Thoracic aorta (tissue), 2 donors: ENCODE measurements around the gene DYNLT2B. TPM values are rescaled to one million over a fixed set of nuclear protein-coding genes. Genes with fewer than 3 reads are reported as not detected.
"Not testable (repeated sequence)": the region's sequence is repeated elsewhere in the genome, so short reads cannot be mapped to it uniquely, and the experiment has no call there.

ENCODE experiments used
- ATAC-seq: fragments of 150-250 bp; one replicate; pipeline ENCODE4 v1.8.0; 2017; ENCODE audit warnings: low read depth; ENCODE audit not compliant: insufficient number of reproducible peaks, low FRiP score
- DNase-seq: peaks from one replicate; pipeline ENCODE4 v3.0.0-alpha.2; 2020; ENCODE audit warnings: low spot score
- H3K27ac ChIP-seq, 2 donors: fragments of 200-600 bp; sonication (generic); 1 replicate in 1 of 2; 2 replicates in 1 of 2; pipeline ENCODE4 v1.5.1; 2016; ENCODE audit warnings: mild to moderate bottlenecking in 2 of 2, moderate library complexity in 2 of 2
- H3K27me3 ChIP-seq: fragments of 200-600 bp; sonication (generic); replicated peaks from 2 replicates; pipeline ENCODE4 v1.6.0; 2016; ENCODE audit warnings: mild to moderate bottlenecking; ENCODE audit not compliant: insufficient read depth
- H3K36me3 ChIP-seq: fragments of 200-600 bp; sonication (generic); one replicate; pipeline ENCODE4 v1.5.1; 2016
- H3K4me1 ChIP-seq, 2 donors: fragments of 200-600 bp; sonication (generic); 1 replicate in 1 of 2; 2 replicates in 1 of 2; pipeline versions ENCODE4 v1.5.1 to v1.6.0; 2016; ENCODE audit warnings: low read depth in 2 of 2, mild to moderate bottlenecking in 1 of 2; ENCODE audit not compliant: control insufficient read depth in 1 of 2
- H3K4me3 ChIP-seq: fragments of 200-600 bp; sonication (generic); 2 replicates; pipeline ENCODE4 v1.5.1; 2016; ENCODE audit warnings: mild to moderate bottlenecking
- H3K9me3 ChIP-seq: fragments of 200-600 bp; sonication (generic); 2 replicates; pipeline ENCODE4 v1.5.1; 2016
- CTCF ChIP-seq: fragments of 200-600 bp; sonication (generic); IDR thresholded peaks from one replicate; pipeline ENCODE4 v1.5.1; 2019; ENCODE audit warnings: antibody characterized with exemption
- total RNA-seq, 2 donors: library from RNA; depleted of rRNA; stranded (reverse); fragments of >200 nt; gene quantifications; one replicate each; pipeline versions ENCODE4 v1.1.0 to v1.2.3, GENCODE V29; 2016

Gene DYNLT2B
- total RNA-seq, 2 donors from 2014 or later, result 4.0 TPM; not detected in 1

DNA sequence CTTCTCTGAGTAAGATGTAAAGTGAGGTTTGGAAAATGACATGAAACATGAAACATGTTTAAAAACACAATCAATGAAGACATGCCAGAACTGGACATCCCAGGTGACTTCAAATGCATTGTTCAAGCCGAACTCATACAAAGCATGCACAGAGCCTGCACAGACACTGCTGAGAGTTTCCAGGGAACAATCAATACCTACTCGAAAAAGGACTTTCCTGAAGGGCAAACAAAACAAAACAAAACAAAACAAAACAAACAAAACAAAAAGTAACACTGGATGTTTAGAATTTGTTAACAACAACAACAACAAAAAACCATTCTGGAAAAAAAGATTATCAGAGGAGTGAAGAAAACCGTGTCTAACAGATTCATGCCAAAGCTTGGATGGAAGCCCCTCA, 30.7 kb upstream of the DYNLT2B start:
- H3K4me3 ChIP-seq, result no peak overlapping the region
- ATAC-seq, result no peak
- no peaks in the 10 kb centered on the region for H3K9me3 ChIP-seq
- H3K27me3 ChIP-seq, result no peaks in the 10 kb centered on the region
- no peak for TF ChIP-seq CTCF
- H3K36me3 ChIP-seq, result peaks cover 3% of the 10 kb centered on the region
- DNase-seq, result no peak
- no peak overlapping the region for H3K27ac ChIP-seq
- H3K4me1 ChIP-seq, result no peaks in the 10 kb centered on the region

- ATAC-seq, result no peak
- no peak overlapping the region for H3K27ac ChIP-seq
Measured at GRCh38 chr3:196344663-196345062, 26.6 kb upstream of the DYNLT2B start.

GRCh38 chr3:196343917-196344316, 25.9 kb upstream of the DYNLT2B start:
- not testable (repeated sequence) for H3K36me3 ChIP-seq, H3K4me1 ChIP-seq, H3K4me3 ChIP-seq, H3K27me3 ChIP-seq, ATAC-seq, H3K27ac ChIP-seq, H3K9me3 ChIP-seq, DNase-seq

More at GRCh38 chr3:196344663-196345062, 26.6 kb upstream of the DYNLT2B start:
- H3K4me1 ChIP-seq, result no peaks in the 10 kb centered on the region
- H3K27me3 ChIP-seq, result no peaks in the 10 kb centered on the region
- DNase-seq, result no peak
- no peaks in the 10 kb centered on the region for H3K36me3 ChIP-seq
- no peak for TF ChIP-seq CTCF
- no peak overlapping the region for H3K4me3 ChIP-seq
- H3K9me3 ChIP-seq, result no peaks in the 10 kb centered on the region

DNA sequence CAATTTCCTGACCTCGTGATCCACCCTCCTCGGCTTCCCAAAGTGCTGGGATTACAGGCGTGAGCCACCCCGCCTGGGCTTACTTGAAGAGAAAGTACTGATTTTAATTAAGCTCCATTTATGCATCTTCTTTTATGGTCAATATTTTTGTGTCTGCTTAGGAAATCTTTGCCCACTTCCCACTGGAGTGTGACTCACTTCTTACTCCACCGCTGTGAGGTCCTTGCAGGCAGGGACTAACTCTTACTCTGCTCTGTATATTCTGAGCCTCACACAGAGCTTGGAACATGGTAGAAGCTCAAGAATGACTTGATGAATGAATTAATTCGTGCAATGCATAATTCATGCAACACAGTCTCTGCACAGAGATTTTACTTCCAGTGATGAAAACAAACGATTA, 23.1 kb upstream of the DYNLT2B start:
- Histone ChIP-seq H3K36me3 (no peaks in the 10 kb centered on the region), H3K4me3 (no peak overlapping the region), H3K9me3 (no peaks in the 10 kb centered on the region), H3K27ac (no peak overlapping the region), H3K4me1 (no peaks in the 10 kb centered on the region), H3K27me3 (no peaks in the 10 kb centered on the region)
- ATAC-seq (no peak), DNase-seq (no peak)
- no peak for TF ChIP-seq CTCF

GRCh38 chr3:196340466-196340865, 22.4 kb upstream of the DYNLT2B start:
- no peak overlapping the region for H3K4me3 ChIP-seq
- ATAC-seq (no peak), DNase-seq (no peak)
- no peak for TF ChIP-seq CTCF
- no peaks in the 10 kb centered on the region for H3K4me1 ChIP-seq
- no peaks in the 10 kb centered on the region for H3K9me3 ChIP-seq
- no peak overlapping the region for H3K27ac ChIP-seq
- no peaks in the 10 kb centered on the region for H3K36me3 ChIP-seq
- H3K27me3 ChIP-seq, result no peaks in the 10 kb centered on the region

GRCh38 chr3:196339493-196340254, 21.6 kb upstream of the DYNLT2B start:
- DNase-seq (no peak), ATAC-seq (no peak)
- H3K4me1 ChIP-seq, result no peaks in the 10 kb centered on the region
- no peaks in the 10 kb centered on the region for H3K9me3 ChIP-seq
- H3K27me3 ChIP-seq, result no peaks in the 10 kb centered on the region
- no peaks in the 10 kb centered on the region for H3K36me3 ChIP-seq
- no peak overlapping the region for H3K27ac ChIP-seq
- no peak overlapping the region for H3K4me3 ChIP-seq
- no peak for TF ChIP-seq CTCF
